HCT116 (cell line): ENCODE results near the gene ABTB2. TPM values are rescaled to one million over a fixed set of nuclear protein-coding genes. Genes with fewer than 3 reads are reported as not detected.

Experiments
- ATAC-seq: fragments of 200-7000 bp; cut with Tn5 transposase; 2 replicates; pipeline ENCODE4 v1.9.1; 2020; ENCODE audit warnings: mild to moderate bottlenecking, moderate library complexity
- BruUV-seq: library from RNA; stranded (reverse); fragments of 400-500 nt; replicated peaks from 2 replicates; lab custom pipeline; 2021; lab: Mats Ljungman, UMichigan
- CTCF ChIA-PET: fragments of 300-600 bp; sonication (Branson Sonifier 250); formaldehyde crosslinking; loops from one replicate; lab custom pipeline; 2021; ENCODE audit warnings: antibody characterized with exemption; lab: Charles Lee
- POLR2A ChIA-PET: fragments of 300-600, 350-600 bp; sonication (Branson Sonifier 250); formaldehyde crosslinking; loops from one replicate; lab custom pipeline; 2021; ENCODE audit warnings: antibody characterized with exemption; lab: Charles Lee
- RAD21 ChIA-PET, 2 experiments: fragments of 300-600 bp; sonication (Branson Sonifier 250); formaldehyde crosslinking; loops; one replicate each; lab custom pipeline; 2023; ENCODE audit warnings: low total read pairs in 2 of 2; ENCODE audit not compliant: uncharacterized antibody in 2 of 2, unreplicated experiment in 2 of 2, low non-redundant PET in 1 of 2; lab: Charles Lee
- DNase-seq: peaks from one replicate; pipeline ENCODE4 v3.0.0-alpha.2; 2010; ENCODE audit warnings: low read depth, low spot score
- H2AFZ ChIP-seq: fragments of 200-600 bp; shearing (Covaris generic), sonication (generic); 2 replicates; pipeline ENCODE4 v1.6.1; 2017; ENCODE audit warnings: low read depth, mixed run types, mixed read lengths, antibody characterized with exemption, low read length; ENCODE audit not compliant: poor library complexity, severe bottlenecking
- H3K27ac ChIP-seq: 2 replicates; pipeline ENCODE4 v1.5.1; 2012; ENCODE audit warnings: low read depth, low read length
- H3K27me3 ChIP-seq: fragments of 200-600 bp; sonication (generic); 2 replicates; pipeline ENCODE4 v1.6.1; 2016; ENCODE audit warnings: mixed run types, low read length, mixed read lengths; ENCODE audit not compliant: insufficient read depth
- H3K36me3 ChIP-seq, 2 experiments: fragments of 200-500 bp in 1 of 2; fragments of 200-600 bp in 1 of 2; sonication (Bioruptor generic) in 1 of 2; sonication (generic) in 1 of 2; 2 replicates each; pipeline versions ENCODE4 v1.5.1 to v1.6.1; 2014 to 2016; ENCODE audit warnings: low read length in 2 of 2, inconsistent platforms in 1 of 2, mixed read lengths in 1 of 2, mixed run types in 1 of 2; ENCODE audit not compliant: insufficient read depth in 2 of 2, control insufficient read depth in 1 of 2
- H3K4me1 ChIP-seq, 2 experiments: fragments of 200-600 bp in 1 of 2; sonication (generic) in 1 of 2; 2 replicates each; pipeline versions ENCODE4 v1.5.1 to v1.6.1; 2012 to 2017; ENCODE audit warnings: low read length in 2 of 2, inconsistent platforms in 1 of 2, mild to moderate bottlenecking in 1 of 2, mixed read lengths in 1 of 2, mixed run types in 1 of 2, moderate library complexity in 1 of 2; ENCODE audit not compliant: insufficient read depth in 2 of 2, control insufficient read depth in 1 of 2
- H3K4me2 ChIP-seq: fragments of 200-600 bp; sonication (generic); 2 replicates; pipeline ENCODE4 v1.6.1; 2017; ENCODE audit warnings: mixed run types, low read length, mixed read lengths
- H3K4me3 ChIP-seq, 2 experiments: fragments of 200-600 bp in 1 of 2; sonication (generic) in 1 of 2; replicated peaks in 1 of 2; 2 replicates each; pipeline ENCODE4 v1.5.1; 2011 to 2016; ENCODE audit warnings: low read length in 2 of 2, control low read depth in 1 of 2, low read depth in 1 of 2, mild to moderate bottlenecking in 1 of 2, mixed read lengths in 1 of 2, mixed run types in 1 of 2
- H3K79me2 ChIP-seq: fragments of 200-600 bp; sonication (generic); 2 replicates; pipeline ENCODE4 v1.6.1; 2017; ENCODE audit warnings: mild to moderate bottlenecking, mixed run types, low read length, moderate library complexity, mixed read lengths; ENCODE audit not compliant: insufficient read depth
- H3K9ac ChIP-seq: fragments of 200-600 bp; sonication (generic); 2 replicates; pipeline ENCODE4 v1.6.1; 2016; ENCODE audit warnings: low read length, mixed read lengths
- H3K9me2 ChIP-seq: fragments of 200-600 bp; sonication (generic), shearing (Covaris generic); 2 replicates; pipeline ENCODE4 v1.6.1; 2017; ENCODE audit warnings: mixed run types, mild to moderate bottlenecking, moderate library complexity; ENCODE audit not compliant: insufficient read depth
- H3K9me3 ChIP-seq, 2 experiments: fragments of 200-500 bp in 1 of 2; fragments of 200-600 bp in 1 of 2; sonication (Bioruptor generic) in 1 of 2; sonication (generic) in 1 of 2; 2 replicates each; pipeline ENCODE4 v1.6.1; 2014 to 2017; ENCODE audit warnings: low read length in 2 of 2, mixed read lengths in 2 of 2, inconsistent platforms in 1 of 2, low read depth in 1 of 2, mild to moderate bottlenecking in 1 of 2, mixed run types in 1 of 2, moderate library complexity in 1 of 2; ENCODE audit not compliant: control insufficient read depth in 1 of 2, insufficient read depth in 1 of 2
- H4K20me1 ChIP-seq: fragments of 200-600 bp; sonication (generic), shearing (Covaris generic); 2 replicates; pipeline ENCODE4 v1.6.1; 2017; ENCODE audit warnings: mixed run types, mild to moderate bottlenecking, moderate library complexity; ENCODE audit not compliant: insufficient read depth
- CBX3 ChIP-seq: IDR thresholded peaks from 2 replicates; pipeline ENCODE4 v1.6.1; 2012; ENCODE audit warnings: low read depth
- CEBPB ChIP-seq: IDR thresholded peaks from 2 replicates; pipeline ENCODE4 v1.6.1; 2012; ENCODE audit warnings: low read depth
- CTCF ChIP-seq, 3 experiments: fragments of 200-600 bp in 1 of 3; sonication (generic) in 1 of 3; IDR thresholded peaks in 2 of 3; conservative IDR thresholded peaks in 1 of 3; 2 replicates each; pipeline ENCODE4 v1.5.1; 2012 to 2017; ENCODE audit warnings: low read depth in 2 of 3, low read length in 2 of 3, antibody characterized with exemption in 1 of 3, borderline replicate concordance in 1 of 3, control low read depth in 1 of 3, mild to moderate bottlenecking in 1 of 3, mixed read lengths in 1 of 3, mixed run types in 1 of 3, moderate library complexity in 1 of 3; ENCODE audit not compliant: insufficient read depth in 1 of 3
- EGR1 ChIP-seq: IDR thresholded peaks from 2 replicates; pipeline ENCODE4 v1.6.1; 2012; ENCODE audit warnings: low read depth
- ELF1 ChIP-seq: IDR thresholded peaks from 2 replicates; pipeline ENCODE4 v1.6.1; 2012; ENCODE audit warnings: low read depth, borderline replicate concordance
- EZH2 ChIP-seq: fragments of 200-600 bp; sonication (generic); IDR thresholded peaks from 2 replicates; pipeline ENCODE4 v1.6.1; 2017; ENCODE audit warnings: antibody characterized with exemption, mixed run types
- FOSL1 ChIP-seq: IDR thresholded peaks from 2 replicates; pipeline ENCODE4 v1.6.1; 2012; ENCODE audit warnings: low read depth
- JUND ChIP-seq: IDR thresholded peaks from 2 replicates; pipeline ENCODE4 v1.6.1; 2012
- MAX ChIP-seq: IDR thresholded peaks from 2 replicates; pipeline ENCODE4 v1.6.1; 2012
- POLR2AphosphoS5 ChIP-seq: IDR thresholded peaks from 2 replicates; pipeline ENCODE4 v1.6.1; 2011; ENCODE audit warnings: mild to moderate bottlenecking, low read depth, low read length, moderate library complexity
- RAD21 ChIP-seq: IDR thresholded peaks from 2 replicates; pipeline ENCODE4 v1.6.1; 2012; ENCODE audit warnings: low read depth, mild to moderate bottlenecking
- SIN3A ChIP-seq: IDR thresholded peaks from 2 replicates; pipeline ENCODE4 v1.6.1; 2012; ENCODE audit warnings: low read depth
- SRF ChIP-seq: IDR thresholded peaks from 2 replicates; pipeline ENCODE4 v1.6.1; 2012; ENCODE audit warnings: low read depth
- TCF7L2 ChIP-seq: IDR thresholded peaks from 2 replicates; pipeline ENCODE4 v1.7.0; 2011; ENCODE audit warnings: borderline replicate concordance, inconsistent platforms; ENCODE audit not compliant: insufficient read depth, insufficient read length; ENCODE audit errors: extremely low read depth
- ZBTB33 ChIP-seq: IDR thresholded peaks from 2 replicates; pipeline ENCODE4 v1.6.1; 2011; ENCODE audit warnings: mild to moderate bottlenecking, low read length, moderate library complexity; ENCODE audit not compliant: insufficient replicate concordance; ENCODE audit errors: extremely low read depth
- ZFX ChIP-seq: fragments of 450-650 bp; IDR thresholded peaks from 2 replicates; pipeline ENCODE4 v1.6.1; 2017
- ZNF274 ChIP-seq: fragments of 200-500 bp; sonication (Bioruptor generic); IDR thresholded peaks from 2 replicates; pipeline ENCODE4 v1.6.1; 2014; ENCODE audit warnings: mild to moderate bottlenecking, low read depth, low read length, inconsistent platforms
- intact Hi-C: fragments of 100-400 bp; cut with micrococcal nuclease; formaldehyde crosslinking; loops from 2 replicates; pipeline ENCODE4 v1.10.0; 2022
- total RNA-seq: library from RNA; stranded (reverse); gene quantifications from one replicate; pipeline ENCODE4 v1.2.1, GENCODE V29; 2021; ENCODE audit not compliant: unreplicated experiment

The ABTB2 gene
- total RNA-seq, 1 experiment from 2014 or later: 6.8 TPM

- DNase-seq (no peak), ATAC-seq (no peak)
- no peaks in the 10 kb centered on the region for H4K20me1 ChIP-seq
- no peaks in the 10 kb centered on the region for H3K27me3 ChIP-seq
- ChIA-PET CTCF (interaction anchor here (1.8 kb wide), 1 partner anchor 178 kb away, joined by 7 read pairs; the partner anchor contains the start of gene ABTB2), RAD21 (no interaction called here), POLR2A (no interaction called here)
- H3K4me1 ChIP-seq: no peaks in the 10 kb centered on the region
- no peak overlapping the region for H2AFZ ChIP-seq
- no peak overlapping the region for H3K4me2 ChIP-seq
- no TSS peak for BruUV-seq
- no peak overlapping the region for H3K9ac ChIP-seq
- intact Hi-C loops: no loop called here
- no peaks in the 10 kb centered on the region for H3K9me3 ChIP-seq
- H3K36me3 ChIP-seq: no peaks in the 10 kb centered on the region
- H3K79me2 ChIP-seq: no peaks in the 10 kb centered on the region
- no peaks in the 10 kb centered on the region for H3K9me2 ChIP-seq
- H3K4me3 ChIP-seq: no peak overlapping the region
- no peak for TF ChIP-seq MAX
- TF ChIP-seq ZNF274: no peak
- no peak for TF ChIP-seq FOSL1
- TF ChIP-seq CBX3: no peak
- TF ChIP-seq ZFX: no peak
- TF ChIP-seq SRF: no peak
- TF ChIP-seq POLR2AphosphoS5: no peak
- TF ChIP-seq JUND: no peak
- TF ChIP-seq CEBPB: no peak
- no peak for TF ChIP-seq ZBTB33
- no peak for TF ChIP-seq CTCF (IDR thresholded peaks at IDR 0.05 in 2 of 3, conservative IDR thresholded peaks at IDR 0.05 in 1 of 3; ENCODE audit: borderline replicate concordance in 1 of 3, insufficient read depth in 1 of 3, low read depth in 2 of 3, low read length in 2 of 3)
- TF ChIP-seq ELF1: no peak
- no peak for TF ChIP-seq SIN3A
- TF ChIP-seq EZH2: no peak
- TF ChIP-seq TCF7L2: no peak
- no peak for TF ChIP-seq EGR1
- TF ChIP-seq RAD21: no peak
- TF ChIP-seq, all 23 proteins: peak for 0
- H3K27ac ChIP-seq: no peak overlapping the region
Observed at GRCh38 chr11:34180040-34180813, 177.6 kb downstream of the ABTB2 start.
